Fibroblast of lung (primary cell): ENCODE measurements around the gene USP31. TPM values are rescaled to one million over a fixed set of nuclear protein-coding genes. Genes with fewer than 3 reads are reported as not detected.

Source experiments
- DNase-seq, 2 donors: peaks; one replicate each; pipeline versions ENCODE4 v3.0.0 to v3.0.0-alpha.2; 2010; ENCODE audit warnings: low read depth in 2 of 2
- H2AFZ ChIP-seq: 2 replicates; pipeline ENCODE4 v1.5.1; 2012; ENCODE audit warnings: low read length, control low read depth, inconsistent platforms
- H3K27ac ChIP-seq: 2 replicates; pipeline ENCODE4 v1.5.1; 2011; ENCODE audit warnings: low read length, control low read depth; ENCODE audit not compliant: insufficient read depth
- H3K27me3 ChIP-seq: 2 replicates; pipeline ENCODE4 v1.5.1; 2011; ENCODE audit warnings: mild to moderate bottlenecking, low read length; ENCODE audit not compliant: control insufficient read depth, insufficient read depth
- H3K36me3 ChIP-seq: 2 replicates; pipeline ENCODE4 v1.5.1; 2011; ENCODE audit warnings: low read length; ENCODE audit not compliant: control insufficient read depth, insufficient read depth
- H3K4me1 ChIP-seq: 2 replicates; pipeline ENCODE4 v1.5.1; 2011; ENCODE audit warnings: low read length; ENCODE audit not compliant: control insufficient read depth, insufficient read depth; ENCODE audit errors: extremely low read depth
- H3K4me2 ChIP-seq: 2 replicates; pipeline ENCODE4 v1.5.1; 2011; ENCODE audit warnings: low read length, control low read depth; ENCODE audit not compliant: insufficient read depth; ENCODE audit errors: extremely low read depth
- H3K4me3 ChIP-seq, 4 experiments: fragments of 200-600 bp in 1 of 4; sonication (generic) in 1 of 4; replicated peaks in 1 of 4; 2 replicates each; pipeline ENCODE4 v1.5.1; 2011 to 2016; ENCODE audit warnings: low read length in 4 of 4, low read depth in 3 of 4, mild to moderate bottlenecking in 3 of 4, control low read depth in 2 of 4, inconsistent platforms in 1 of 4, mixed read lengths in 1 of 4; ENCODE audit not compliant: insufficient read depth in 1 of 4; ENCODE audit errors: control extremely low read depth in 1 of 4
- H3K79me2 ChIP-seq: 2 replicates; pipeline ENCODE4 v1.5.1; 2012; ENCODE audit warnings: mild to moderate bottlenecking, low read length, inconsistent platforms; ENCODE audit not compliant: control insufficient read depth, insufficient read depth
- H3K9ac ChIP-seq: 2 replicates; pipeline ENCODE4 v1.5.1; 2011; ENCODE audit warnings: mild to moderate bottlenecking, low read length, control low read depth; ENCODE audit not compliant: insufficient read depth
- H3K9me3 ChIP-seq: 2 replicates; pipeline ENCODE4 v1.5.1; 2012; ENCODE audit warnings: low read depth, low read length; ENCODE audit not compliant: control insufficient read depth, insufficient read depth
- H4K20me1 ChIP-seq: 2 replicates; pipeline ENCODE4 v1.5.1; 2011; ENCODE audit warnings: low read length; ENCODE audit not compliant: control insufficient read depth, insufficient read depth; ENCODE audit errors: extremely low read depth
- CTCF ChIP-seq, 2 donors: IDR thresholded peaks in 1 of 2; conservative IDR thresholded peaks in 1 of 2; 1 replicate in 1 of 2; 2 replicates in 1 of 2; pipeline ENCODE4 v1.5.1; 2011 to 2012; ENCODE audit warnings: low read length in 2 of 2, control low read depth in 1 of 2, inconsistent platforms in 1 of 2, low read depth in 1 of 2, mild to moderate bottlenecking in 1 of 2
- EZH2 ChIP-seq: IDR thresholded peaks from 2 replicates; pipeline ENCODE4 v1.5.1; 2012; ENCODE audit warnings: low read length, control low read depth, mild to moderate bottlenecking; ENCODE audit errors: missing control alignments
- polyA plus RNA-seq, 2 donors: library from polyadenylated mRNA; depleted of rRNA in 1 of 2; stranded (reverse) in 1 of 2; unstranded in 1 of 2; fragments of >200 nt; gene quantifications; 2 replicates each; pipeline ENCODE4 v1.2.1, GENCODE V29; 2011 to 2012; ENCODE audit warnings: missing spikeins in 1 of 2
- total RNA-seq: library from RNA; depleted of rRNA; stranded (reverse); fragments of >200 nt; gene quantifications from 2 replicates; pipeline ENCODE4 v1.2.1, GENCODE V29; 2014

The USP31 gene
- total and polyA plus RNA-seq, 2 donors (not counting 1 experiment from before 2014, with no cell fraction given): 4.8 to 5.8 TPM

GRCh38 chr16:23055481-23055880 is 93.8 kb downstream of the USP31 start:
- DNase-seq: no peak
- Histone ChIP-seq H2AFZ (no peak overlapping the region), H3K27me3 (no peaks in the 10 kb centered on the region), H3K79me2 (no peaks in the 10 kb centered on the region), H3K9me3 (no peaks in the 10 kb centered on the region), H3K4me2 (no peak overlapping the region), H3K9ac (no peak overlapping the region), H3K4me1 (no peaks in the 10 kb centered on the region), H4K20me1 (no peaks in the 10 kb centered on the region), H3K36me3 (no peaks in the 10 kb centered on the region), H3K4me3 (no peak overlapping the region), H3K27ac (no peak overlapping the region)
- TF ChIP-seq EZH2 (no peak), CTCF (conservative IDR thresholded peaks at IDR 0.05 in 1 of 2, IDR thresholded peaks at IDR 0.05 in 1 of 2; ENCODE audit: low read depth in 1 of 2, low read length in 2 of 2) (no peak)

DNA sequence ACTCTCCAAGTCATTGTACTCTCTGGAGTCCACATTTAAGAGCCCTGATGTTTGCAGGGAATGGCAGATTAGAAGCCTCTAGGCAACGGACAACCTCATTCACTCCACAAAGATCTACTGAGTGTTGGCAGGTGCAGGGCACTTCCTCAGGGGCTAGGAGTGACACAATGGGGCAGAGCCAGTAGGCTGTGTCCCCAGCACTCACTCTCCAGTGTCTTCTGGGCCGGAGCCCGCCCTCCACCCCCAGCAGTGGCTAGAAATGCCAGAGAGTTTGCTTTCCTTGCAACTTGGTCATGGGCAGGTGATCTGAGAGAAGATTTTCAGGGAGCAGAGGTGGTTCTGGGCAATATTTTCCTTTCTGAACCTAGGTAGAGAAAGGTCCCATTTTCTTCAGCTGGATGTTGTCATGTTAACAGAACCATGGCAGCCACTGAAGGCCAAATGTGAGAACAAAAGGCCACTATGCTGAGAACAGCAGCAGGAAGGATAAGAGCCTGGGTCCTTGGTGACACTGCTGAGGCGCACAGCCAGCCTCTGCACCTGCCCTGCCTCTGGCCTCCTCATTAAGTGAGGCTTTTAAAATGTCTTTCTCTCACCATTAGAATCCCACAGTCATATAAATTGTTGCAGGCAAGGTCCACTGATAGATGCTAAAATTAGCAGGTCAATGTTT is 96.2 kb downstream of the USP31 start:
- H3K27me3 ChIP-seq: no peaks in the 10 kb centered on the region
- H3K9ac ChIP-seq: no peak overlapping the region
- no peak overlapping the region for H3K4me2 ChIP-seq
- H3K9me3 ChIP-seq: no peaks in the 10 kb centered on the region
- no peak overlapping the region for H3K27ac ChIP-seq
- no peaks in the 10 kb centered on the region for H4K20me1 ChIP-seq
- H3K36me3 ChIP-seq: no peaks in the 10 kb centered on the region
- no peaks in the 10 kb centered on the region for H3K79me2 ChIP-seq
- no peak overlapping the region for H2AFZ ChIP-seq
- H3K4me1 ChIP-seq: no peaks in the 10 kb centered on the region
- no peak for DNase-seq
- no peak overlapping the region for H3K4me3 ChIP-seq
- no peak for TF ChIP-seq CTCF (conservative IDR thresholded peaks at IDR 0.05 in 1 of 2, IDR thresholded peaks at IDR 0.05 in 1 of 2; ENCODE audit: low read depth in 1 of 2, low read length in 2 of 2)
- TF ChIP-seq EZH2: no peak

- no peak overlapping the region for H3K4me2 ChIP-seq
- H4K20me1 ChIP-seq: no peaks in the 10 kb centered on the region
- no peaks in the 10 kb centered on the region for H3K27me3 ChIP-seq
- no peak overlapping the region for H3K4me3 ChIP-seq
- H3K4me1 ChIP-seq: no peaks in the 10 kb centered on the region
- no peak for TF ChIP-seq CTCF (conservative IDR thresholded peaks at IDR 0.05 in 1 of 2, IDR thresholded peaks at IDR 0.05 in 1 of 2; ENCODE audit: low read depth in 1 of 2, low read length in 2 of 2)
- no peak for TF ChIP-seq EZH2
- no peak for DNase-seq
- no peaks in the 10 kb centered on the region for H3K9me3 ChIP-seq
- H3K79me2 ChIP-seq: no peaks in the 10 kb centered on the region
- H3K27ac ChIP-seq: no peak overlapping the region
- H2AFZ ChIP-seq: no peak overlapping the region
- H3K9ac ChIP-seq: no peak overlapping the region
- H3K36me3 ChIP-seq: no peaks in the 10 kb centered on the region
Measured at GRCh38 chr16:23052221-23052620, 97.0 kb downstream of the USP31 start.
